Skeletal muscle satellite cell (primary cell): Measurements from ENCODE around the gene POU4F1.

Experiments used
- H3K27me3 ChIP-seq: 2 replicates; pipeline ENCODE4 v1.7.0; 2013; ENCODE audit warnings: low read length; ENCODE audit not compliant: control insufficient read depth, insufficient read depth
- H3K36me3 ChIP-seq: 2 replicates; pipeline ENCODE4 v1.7.0; 2013; ENCODE audit warnings: mild to moderate bottlenecking, control low read depth, low read length; ENCODE audit not compliant: insufficient read depth
- H3K4me1 ChIP-seq: 2 replicates; pipeline ENCODE4 v1.7.0; 2013; ENCODE audit warnings: low read length; ENCODE audit not compliant: control insufficient read depth, insufficient read depth
- H3K4me2 ChIP-seq: 2 replicates; pipeline ENCODE4 v1.7.0; 2013; ENCODE audit warnings: mild to moderate bottlenecking, low read length
- H3K4me3 ChIP-seq: 2 replicates; pipeline ENCODE4 v1.7.0; 2013; ENCODE audit warnings: low read length
- H3K9ac ChIP-seq: 2 replicates; pipeline ENCODE4 v1.7.0; 2013; ENCODE audit warnings: mild to moderate bottlenecking, low read depth, low read length, moderate library complexity
- H3K9me3 ChIP-seq: replicated peaks from 2 replicates; pipeline ENCODE4 v1.7.0; 2013; ENCODE audit warnings: mild to moderate bottlenecking, control low read depth, low read length

The POU4F1 gene

GRCh38 chr13:78596736-78597601 lies 6.4 kb downstream of the POU4F1 start:
- Histone ChIP-seq H3K9ac (no peak overlapping the region), H3K4me3 (peak overlapping the region; percentile 58), H3K36me3 (no peaks in the 10 kb centered on the region), H3K4me2 (peak overlapping the region; percentile 77), H3K9me3 (no peaks in the 10 kb centered on the region), H3K27me3 (peaks cover 69% of the 10 kb centered on the region), H3K4me1 (no peaks in the 10 kb centered on the region)

DNA sequence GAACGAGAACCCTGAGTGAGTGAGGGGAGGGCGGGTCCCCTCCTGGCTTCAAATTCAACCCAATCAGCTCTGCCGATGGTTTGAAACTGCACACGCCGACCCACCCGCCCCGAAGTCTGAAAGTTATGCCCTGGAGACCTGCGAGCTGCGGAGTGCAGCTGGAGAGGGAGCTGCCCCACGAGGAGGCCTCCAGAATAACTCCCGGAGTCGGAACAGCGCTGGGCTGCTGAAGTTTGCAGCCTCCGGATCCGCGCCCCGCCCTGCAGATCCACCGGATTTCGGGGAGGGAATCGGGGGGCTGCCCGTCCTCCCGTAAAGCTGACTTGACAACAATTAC lies 7.0 kb downstream of the POU4F1 start:
- peak overlapping the region; percentile 58 for H3K4me3 ChIP-seq
- H3K4me2 ChIP-seq: peak overlapping the region; percentile 77
- peaks cover 69% of the 10 kb centered on the region for H3K27me3 ChIP-seq
- no peaks in the 10 kb centered on the region for H3K9me3 ChIP-seq
- no peak overlapping the region for H3K9ac ChIP-seq
- H3K4me1 ChIP-seq: no peaks in the 10 kb centered on the region
- H3K36me3 ChIP-seq: no peaks in the 10 kb centered on the region

GRCh38 chr13:78595495-78596398 lies 7.6 kb downstream of the POU4F1 start:
- H3K9ac ChIP-seq: no peak overlapping the region
- H3K4me2 ChIP-seq: peak overlapping the region; percentile 77
- H3K9me3 ChIP-seq: no peaks in the 10 kb centered on the region
- no peaks in the 10 kb centered on the region for H3K36me3 ChIP-seq
- H3K27me3 ChIP-seq: peaks cover 69% of the 10 kb centered on the region
- peak overlapping the region; percentile 58 for H3K4me3 ChIP-seq
- no peaks in the 10 kb centered on the region for H3K4me1 ChIP-seq

GRCh38 chr13:78594456-78594975 lies 8.8 kb downstream of the POU4F1 start:
- peaks cover 61% of the 10 kb centered on the region for H3K27me3 ChIP-seq
- H3K36me3 ChIP-seq: no peaks in the 10 kb centered on the region
- H3K9ac ChIP-seq: no peak overlapping the region
- no peak overlapping the region for H3K4me2 ChIP-seq
- H3K9me3 ChIP-seq: no peaks in the 10 kb centered on the region
- no peaks in the 10 kb centered on the region for H3K4me1 ChIP-seq
- no peak overlapping the region for H3K4me3 ChIP-seq

- no peaks in the 10 kb centered on the region for H3K4me1 ChIP-seq
- no peak overlapping the region for H3K4me2 ChIP-seq
- no peaks in the 10 kb centered on the region for H3K9me3 ChIP-seq
- H3K9ac ChIP-seq: no peak overlapping the region
- no peaks in the 10 kb centered on the region for H3K36me3 ChIP-seq
- no peak overlapping the region for H3K4me3 ChIP-seq
- H3K27me3 ChIP-seq: peaks cover 57% of the 10 kb centered on the region
These were observed 9.5 kb downstream of the POU4F1 start for GRCh38 chr13:78593652-78594455.

- no peak overlapping the region for H3K4me2 ChIP-seq
- peaks cover 58% of the 10 kb centered on the region for H3K27me3 ChIP-seq
- no peak overlapping the region for H3K4me3 ChIP-seq
- H3K36me3 ChIP-seq: no peaks in the 10 kb centered on the region
- H3K9me3 ChIP-seq: no peaks in the 10 kb centered on the region
- H3K9ac ChIP-seq: no peak overlapping the region
- H3K4me1 ChIP-seq: no peaks in the 10 kb centered on the region
These were observed 10.2 kb downstream of the POU4F1 start for GRCh38 chr13:78593129-78593528.

DNA sequence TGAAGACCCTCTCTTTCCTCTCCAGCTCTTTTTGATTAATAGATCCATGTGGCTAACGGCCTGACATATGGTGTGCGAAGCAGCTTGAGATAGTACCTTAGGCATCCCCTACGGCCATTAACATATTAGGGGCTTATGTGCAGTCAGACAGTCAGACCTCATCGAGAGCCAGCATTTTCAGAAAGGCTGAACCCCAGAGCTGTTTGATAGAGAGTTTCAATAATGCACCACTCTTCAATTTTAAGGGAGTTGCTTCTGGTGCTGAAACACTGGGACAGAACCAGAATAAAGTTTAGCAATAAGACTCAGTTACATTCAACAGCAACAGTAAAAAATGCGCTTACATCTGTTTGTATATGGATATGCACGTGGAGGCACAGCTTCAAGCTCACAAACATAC lies 10.8 kb downstream of the POU4F1 start:
- Histone ChIP-seq H3K9ac (no peak overlapping the region), H3K27me3 (peaks cover 63% of the 10 kb centered on the region), H3K4me1 (no peaks in the 10 kb centered on the region), H3K4me3 (no peak overlapping the region), H3K9me3 (no peaks in the 10 kb centered on the region), H3K4me2 (no peak overlapping the region), H3K36me3 (no peaks in the 10 kb centered on the region)

GRCh38 chr13:78589206-78589605 lies 14.1 kb downstream of the POU4F1 start:
- Histone ChIP-seq H3K4me2 (no peak overlapping the region), H3K9me3 (no peaks in the 10 kb centered on the region), H3K36me3 (no peaks in the 10 kb centered on the region), H3K4me1 (no peaks in the 10 kb centered on the region), H3K4me3 (no peak overlapping the region), H3K27me3 (peaks cover 51% of the 10 kb centered on the region), H3K9ac (no peak overlapping the region)

DNA sequence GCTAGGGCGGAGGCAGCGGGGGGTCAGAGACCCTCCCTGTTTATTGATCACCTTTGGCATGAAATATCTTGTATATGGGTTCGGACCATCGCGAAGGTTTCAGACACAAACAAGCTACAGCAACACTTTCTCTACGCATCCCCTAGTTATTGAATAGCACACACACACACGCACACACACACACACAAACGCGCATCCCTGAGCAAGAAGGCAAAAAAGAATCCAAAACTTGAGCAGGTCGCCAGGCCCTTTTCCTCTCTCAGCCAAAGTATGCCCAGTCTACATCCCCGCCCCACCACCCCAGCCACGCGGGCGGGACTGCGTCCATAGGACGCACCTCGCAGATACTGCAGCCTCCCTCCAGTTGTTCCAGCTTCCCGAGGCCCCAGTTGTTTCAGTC lies 16.0 kb downstream of the POU4F1 start:
- H3K4me2 ChIP-seq: no peak overlapping the region
- no peaks in the 10 kb centered on the region for H3K36me3 ChIP-seq
- no peaks in the 10 kb centered on the region for H3K4me1 ChIP-seq
- no peaks in the 10 kb centered on the region for H3K9me3 ChIP-seq
- H3K4me3 ChIP-seq: no peak overlapping the region
- no peak overlapping the region for H3K9ac ChIP-seq
- peaks cover 37% of the 10 kb centered on the region for H3K27me3 ChIP-seq

DNA sequence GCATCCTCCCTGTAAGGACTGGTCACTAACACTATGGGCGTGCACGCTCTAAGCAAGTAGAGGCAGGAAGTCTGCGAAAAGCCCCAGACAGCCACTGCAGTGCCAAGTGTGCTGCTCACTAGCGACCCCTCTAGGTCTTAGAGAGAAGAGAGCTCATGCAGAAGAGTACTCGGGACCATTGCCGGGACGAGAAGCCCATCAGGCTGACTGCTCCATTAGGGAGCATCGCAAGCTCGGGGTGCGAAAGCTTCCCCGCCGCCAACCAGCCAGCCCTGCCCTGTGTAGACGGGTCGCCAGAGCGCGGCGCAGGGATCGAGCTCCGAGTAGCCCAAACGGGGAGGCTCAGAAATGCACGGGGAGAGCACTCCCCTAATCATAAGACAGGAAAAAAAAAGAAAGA lies 16.6 kb downstream of the POU4F1 start:
- Histone ChIP-seq H3K9me3 (no peaks in the 10 kb centered on the region), H3K4me3 (no peak overlapping the region), H3K4me1 (no peaks in the 10 kb centered on the region), H3K9ac (no peak overlapping the region), H3K4me2 (no peak overlapping the region), H3K27me3 (peaks cover 41% of the 10 kb centered on the region), H3K36me3 (no peaks in the 10 kb centered on the region)

DNA sequence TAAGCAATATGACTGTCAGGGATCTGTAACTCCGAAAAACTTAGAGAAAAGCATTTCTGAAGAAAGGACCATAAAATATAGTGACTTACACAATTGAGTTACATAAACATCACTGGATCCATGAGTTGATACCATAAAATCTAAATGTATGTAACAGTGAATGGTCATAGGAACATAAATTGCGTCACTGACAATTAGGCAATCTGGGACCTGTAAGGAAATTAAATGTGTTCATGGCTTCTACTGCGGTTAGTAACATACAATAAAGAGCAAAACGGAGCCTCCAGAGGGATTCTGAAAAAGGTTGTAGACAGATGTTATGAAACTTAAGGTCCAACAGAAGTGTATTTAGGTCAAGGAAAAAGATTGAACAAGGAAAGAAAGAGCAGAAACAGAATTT lies 27.1 kb downstream of the POU4F1 start:
- H3K36me3 ChIP-seq: no peaks in the 10 kb centered on the region
- no peaks in the 10 kb centered on the region for H3K9me3 ChIP-seq
- H3K4me2 ChIP-seq: no peak overlapping the region

More for the DNA sequence above, 27.1 kb downstream of the POU4F1 start:
- Histone ChIP-seq H3K4me1 (no peaks in the 10 kb centered on the region), H3K4me3 (no peak overlapping the region), H3K27me3 (peaks cover 10% of the 10 kb centered on the region), H3K9ac (no peak overlapping the region)
